ENCODE measurements around the gene PDE4C.
A peak's percentile ranks its signal among the peaks of the same experiment; 100 is the strongest.
"Not testable (repeated sequence)": the region's sequence is repeated elsewhere in the genome, so short reads cannot be mapped to it uniquely, and the experiment has no call there.

The PDE4C gene

DNA sequence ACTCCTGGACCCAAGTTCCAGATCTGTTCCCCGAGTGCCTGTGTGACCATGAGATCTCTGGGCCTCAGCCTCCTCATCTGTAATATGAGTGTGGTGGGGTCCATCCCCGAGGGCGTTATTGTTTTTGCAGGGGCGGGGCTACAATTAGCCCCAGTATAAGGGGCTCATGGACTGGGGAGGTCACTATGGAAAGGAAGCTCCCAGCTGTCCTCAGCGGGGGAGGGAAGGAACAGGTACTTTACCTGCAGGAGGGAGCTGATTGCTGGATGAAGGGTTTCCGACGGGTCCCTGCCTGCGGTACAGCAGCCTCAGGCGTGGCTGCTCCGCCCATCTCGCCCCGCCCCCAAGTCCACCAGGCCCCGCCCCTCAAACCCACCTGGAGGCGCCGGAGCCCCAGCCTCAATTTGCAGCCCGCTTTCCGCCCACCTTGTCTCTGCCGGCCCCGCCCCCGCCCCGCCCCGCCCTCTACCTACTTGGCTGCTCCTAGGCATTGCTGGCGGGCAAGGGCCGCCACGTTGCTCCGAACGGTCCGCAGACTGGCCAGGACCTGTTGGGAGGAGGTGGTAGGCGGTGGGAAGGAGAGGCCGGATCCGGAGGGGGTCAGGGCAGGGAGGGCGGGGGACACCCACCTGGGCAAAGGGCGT, 5.5 kb downstream of the PDE4C start:
- no peak for DNase-seq

DNA sequence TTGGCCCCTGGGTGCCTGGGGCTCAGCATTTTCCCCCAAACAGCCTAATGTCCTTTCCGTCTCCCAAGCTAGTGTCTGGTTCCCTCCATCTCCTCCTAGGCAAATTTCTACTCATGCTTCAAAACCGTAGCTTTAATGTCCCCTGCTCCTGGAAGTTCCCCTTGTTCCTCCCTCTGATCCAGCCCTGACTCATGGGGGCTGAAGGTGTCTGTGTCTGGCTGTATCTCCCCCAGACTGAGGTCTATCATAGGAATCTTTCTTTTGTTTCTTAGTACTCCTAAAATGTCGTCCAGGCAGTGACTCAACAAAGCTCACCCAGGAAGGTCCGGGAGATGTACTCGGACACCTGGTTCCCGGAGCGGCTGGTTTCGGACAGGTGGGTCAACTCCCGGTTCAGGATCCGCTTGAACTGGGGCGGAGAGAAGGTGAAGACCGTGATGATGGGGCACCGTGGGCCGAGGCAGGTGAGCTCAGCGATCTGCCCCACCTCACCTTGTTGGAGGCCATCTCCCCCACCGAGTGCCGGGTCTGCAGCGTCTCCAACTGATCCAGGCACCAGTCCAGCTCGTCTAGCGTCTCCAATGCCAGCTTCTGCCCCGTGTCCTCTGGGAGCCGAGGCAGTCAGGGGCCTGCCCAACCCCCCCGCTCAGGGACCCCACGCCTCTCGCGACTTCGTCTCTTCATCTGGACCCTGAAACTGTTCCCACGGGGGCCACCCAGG, 6.2 kb downstream of the PDE4C start:
- no peak for DNase-seq

DNA sequence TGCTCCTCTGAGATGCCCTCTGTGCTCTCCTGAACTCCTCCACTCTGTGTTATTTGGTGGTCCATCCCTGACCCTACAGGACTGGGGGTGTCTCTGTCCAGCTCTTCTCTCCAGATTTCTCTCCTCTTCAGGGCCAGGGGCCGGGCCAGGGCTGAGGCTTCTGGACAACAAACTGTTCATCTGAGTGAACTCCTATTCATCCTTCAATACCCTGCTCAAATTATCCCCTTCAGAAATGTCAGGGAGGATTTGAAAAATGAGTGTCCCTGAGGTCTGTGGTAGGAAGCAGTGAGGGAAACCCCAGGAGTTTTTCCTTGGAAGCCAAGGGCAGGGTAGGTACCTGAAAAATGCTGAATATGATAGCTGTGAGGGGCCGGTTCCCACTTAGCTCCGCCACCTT, 7.6 kb downstream of the PDE4C start:
- DNase-seq, result no peak

DNA sequence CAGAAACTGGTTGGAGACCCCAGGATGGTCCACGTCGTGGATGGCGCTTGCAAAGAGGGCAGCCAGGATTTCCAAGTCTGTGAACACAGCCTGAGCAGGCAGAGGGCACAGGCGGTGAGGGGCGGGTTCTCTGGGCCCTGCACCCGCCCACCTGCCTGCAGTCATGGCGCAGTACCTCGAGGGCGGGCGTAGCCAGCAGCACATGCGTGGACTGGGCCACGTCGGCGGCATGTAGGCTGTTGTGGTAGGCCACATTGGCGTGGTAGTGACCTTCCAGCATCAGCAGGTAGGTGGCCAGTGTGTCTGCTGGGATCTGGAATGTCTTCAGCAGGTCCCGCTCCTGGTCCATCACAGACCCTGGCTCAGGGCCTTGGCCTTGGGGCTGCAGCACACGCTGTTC, 8.1 kb downstream of the PDE4C start:
- DNase-seq, result no peak

DNA sequence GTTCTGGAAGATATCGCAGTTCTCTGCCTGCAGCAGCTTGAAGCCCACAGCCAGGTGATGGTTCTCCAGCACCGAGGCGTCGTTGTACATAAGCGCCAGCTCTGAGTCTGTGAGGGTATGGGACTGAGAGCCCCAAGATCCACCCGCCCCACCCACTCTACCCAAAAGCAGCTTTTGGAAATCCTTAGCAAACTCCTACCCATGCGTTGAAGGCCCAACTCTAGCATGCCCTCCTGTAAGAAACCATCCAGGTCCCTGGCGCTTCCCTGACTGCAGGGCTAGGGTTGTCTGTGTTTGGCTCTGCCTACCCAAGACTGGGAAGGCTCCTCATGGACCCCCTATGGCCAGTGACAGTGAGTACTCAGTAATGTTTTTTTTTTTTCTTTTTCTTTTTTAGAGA, 9.4 kb downstream of the PDE4C start:
- DNase-seq, result no peak

DNA sequence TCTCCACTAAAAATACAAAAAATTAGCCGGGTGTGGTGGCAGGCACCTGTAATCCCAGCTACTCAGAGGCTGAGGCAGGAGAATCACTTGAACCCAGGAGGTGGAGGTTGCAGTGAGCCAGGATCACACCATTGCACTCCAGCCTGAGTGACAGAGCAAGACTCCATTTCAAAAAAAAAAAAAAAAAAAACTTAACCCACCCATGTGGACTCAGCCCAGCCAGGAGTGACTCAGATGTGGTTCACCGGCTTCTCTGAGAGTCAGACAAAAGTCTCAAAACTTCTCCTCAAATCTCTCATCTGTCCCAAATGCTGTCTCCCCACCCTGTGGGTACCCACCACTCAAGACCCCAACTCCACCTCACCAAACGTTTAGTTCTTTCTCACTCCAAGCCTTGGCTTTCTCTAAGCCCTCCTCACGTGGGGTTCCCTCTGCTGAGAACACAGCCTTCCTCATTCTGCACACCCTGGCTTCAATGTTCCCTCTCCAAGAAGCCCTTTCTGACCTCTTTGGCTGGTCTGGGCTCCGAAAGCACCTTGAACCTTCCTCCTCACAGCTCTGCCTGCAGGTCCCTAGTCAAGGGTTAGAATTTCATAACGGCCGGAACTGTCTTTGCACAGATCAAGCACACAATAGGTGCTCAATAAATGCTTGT, 11.3 kb downstream of the PDE4C start:
- no peak for DNase-seq

DNA sequence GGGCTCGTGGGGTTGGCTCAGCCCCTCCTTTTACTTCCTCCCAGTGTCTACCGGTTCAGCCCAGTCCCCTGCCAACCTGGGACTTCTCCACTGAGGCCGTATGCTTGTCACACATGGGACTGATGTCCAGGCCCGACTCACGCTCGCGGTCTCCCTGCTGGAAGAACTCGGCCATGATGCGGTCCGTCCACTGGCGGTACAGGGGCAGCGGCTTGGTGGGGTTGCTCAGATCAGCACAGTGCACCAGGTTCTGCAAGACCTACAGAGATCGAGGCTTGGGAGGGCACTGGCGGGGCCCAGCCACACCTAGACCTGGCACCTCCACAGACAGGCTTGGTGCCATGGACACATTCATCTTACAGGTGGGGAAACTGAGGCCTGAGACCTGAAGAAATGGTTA, 14.6 kb downstream of the PDE4C start:
- DNase-seq, result no peak

DNA sequence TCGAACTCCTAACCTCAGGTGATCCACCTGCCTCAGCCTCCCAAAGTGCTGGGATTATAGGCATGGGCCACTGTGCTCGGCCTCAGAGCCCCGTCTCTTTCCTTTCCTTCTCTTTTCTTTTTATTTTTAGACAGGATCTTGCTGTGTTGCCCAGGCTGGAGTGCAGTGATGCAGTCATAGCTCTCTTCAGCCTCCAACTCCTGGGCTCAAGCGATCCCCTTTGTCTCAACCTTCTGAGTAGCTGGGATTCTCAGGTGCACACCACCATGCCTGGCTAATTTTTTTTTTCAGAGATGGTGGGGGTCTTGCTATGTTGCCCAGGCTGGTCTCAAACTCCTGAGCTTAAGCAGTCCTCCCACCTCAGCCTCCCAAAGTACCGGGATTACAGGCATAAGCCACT, 16.3 kb downstream of the PDE4C start:
- not testable (repeated sequence) for DNase-seq

DNA sequence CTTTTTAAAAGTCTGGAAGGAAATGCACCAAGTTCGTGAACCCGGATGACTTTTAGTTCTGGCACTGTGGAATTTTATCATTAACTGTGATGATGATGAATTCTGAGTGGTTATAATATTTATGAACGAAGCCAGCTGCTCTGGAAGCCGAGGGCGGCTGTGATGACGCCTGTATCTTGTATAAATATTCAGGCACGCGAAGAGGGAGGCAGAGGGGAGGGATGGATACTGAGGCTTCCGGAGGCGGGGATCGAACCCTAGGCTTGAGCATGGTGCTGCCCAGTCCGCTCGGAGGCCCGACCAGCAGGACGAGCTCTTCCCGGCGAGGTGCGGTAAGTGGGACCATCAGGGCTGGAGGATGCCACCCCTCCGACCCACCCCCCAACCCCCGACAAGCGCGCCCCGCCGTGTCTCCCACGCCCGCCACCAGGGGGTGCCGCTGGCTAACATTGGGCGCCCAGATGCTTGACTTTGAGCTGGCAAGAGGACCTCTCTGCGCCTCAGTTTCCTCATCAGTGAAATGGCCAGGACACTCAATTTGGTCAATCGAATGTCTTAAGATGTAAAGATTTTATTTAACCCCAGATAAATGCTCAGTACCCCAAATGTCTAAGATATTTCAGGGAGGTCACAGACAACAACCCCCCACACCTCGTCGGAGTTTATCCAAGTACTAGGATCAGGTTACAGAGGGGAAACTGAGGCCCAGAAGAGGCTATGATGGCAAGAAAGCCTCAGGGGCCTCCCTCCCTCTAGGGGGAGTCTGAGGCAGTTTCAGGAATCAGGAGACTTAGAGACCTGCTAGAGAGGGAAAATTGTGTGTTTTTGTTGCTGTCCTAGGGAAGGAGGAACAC, 17.9 kb downstream of the PDE4C start:
- DNase-seq, result peak; percentile 57

DNA sequence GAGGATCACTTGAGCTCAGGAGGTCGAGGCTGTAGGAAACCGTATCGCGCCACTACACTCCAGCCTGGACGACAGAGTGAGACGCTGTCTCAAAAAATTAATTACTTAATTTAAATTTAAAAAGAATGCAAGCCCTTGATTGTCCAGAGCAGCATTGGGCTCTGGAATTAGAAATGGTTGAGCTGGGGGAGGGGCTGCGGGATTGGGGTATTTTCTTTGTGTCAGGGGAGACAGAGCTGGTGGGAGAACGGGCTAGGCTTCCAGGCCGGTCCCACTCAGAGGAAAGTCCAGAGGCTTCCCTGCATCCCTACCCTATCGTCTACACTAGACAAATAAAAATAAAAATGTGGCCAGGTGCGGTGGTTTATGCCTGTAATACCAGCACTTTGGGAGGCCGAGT, 20.2 kb downstream of the PDE4C start:
- DNase-seq, result no peak

DNA sequence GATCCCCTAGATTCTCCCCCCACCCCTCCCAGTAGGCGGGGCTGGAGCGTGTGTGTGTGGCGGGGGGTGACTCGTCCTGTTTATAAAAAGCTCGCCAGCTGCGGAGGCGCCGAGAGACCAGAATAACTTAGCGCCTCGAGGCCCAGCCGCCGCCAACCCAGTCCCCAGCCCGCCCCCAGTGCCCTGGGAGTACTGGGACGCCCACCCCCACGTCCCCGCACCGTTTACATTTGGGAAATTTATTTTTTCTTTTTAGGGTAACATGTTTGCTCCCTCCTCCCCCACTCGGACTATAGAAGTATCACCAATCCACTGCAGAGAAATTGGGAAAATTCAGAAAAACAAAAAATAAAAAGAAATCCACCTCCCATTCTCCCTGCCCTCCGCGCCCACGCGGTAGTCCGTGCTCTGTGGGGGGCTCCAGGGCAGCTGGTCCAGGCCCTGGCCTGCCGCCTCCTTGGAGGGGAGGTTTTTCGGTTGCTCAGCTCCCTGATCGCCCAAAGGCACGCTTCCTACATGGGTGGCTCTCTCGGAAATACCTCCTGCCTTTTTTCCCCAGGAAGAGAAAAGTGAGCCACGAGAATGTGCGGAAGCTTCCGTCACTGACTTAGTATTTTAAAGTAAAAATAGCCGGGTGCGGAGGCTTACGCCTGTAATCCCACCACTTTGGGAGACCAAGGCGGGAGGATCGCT, 20.9 kb downstream of the PDE4C start:
- DNase-seq, result peak; percentile 76

DNA sequence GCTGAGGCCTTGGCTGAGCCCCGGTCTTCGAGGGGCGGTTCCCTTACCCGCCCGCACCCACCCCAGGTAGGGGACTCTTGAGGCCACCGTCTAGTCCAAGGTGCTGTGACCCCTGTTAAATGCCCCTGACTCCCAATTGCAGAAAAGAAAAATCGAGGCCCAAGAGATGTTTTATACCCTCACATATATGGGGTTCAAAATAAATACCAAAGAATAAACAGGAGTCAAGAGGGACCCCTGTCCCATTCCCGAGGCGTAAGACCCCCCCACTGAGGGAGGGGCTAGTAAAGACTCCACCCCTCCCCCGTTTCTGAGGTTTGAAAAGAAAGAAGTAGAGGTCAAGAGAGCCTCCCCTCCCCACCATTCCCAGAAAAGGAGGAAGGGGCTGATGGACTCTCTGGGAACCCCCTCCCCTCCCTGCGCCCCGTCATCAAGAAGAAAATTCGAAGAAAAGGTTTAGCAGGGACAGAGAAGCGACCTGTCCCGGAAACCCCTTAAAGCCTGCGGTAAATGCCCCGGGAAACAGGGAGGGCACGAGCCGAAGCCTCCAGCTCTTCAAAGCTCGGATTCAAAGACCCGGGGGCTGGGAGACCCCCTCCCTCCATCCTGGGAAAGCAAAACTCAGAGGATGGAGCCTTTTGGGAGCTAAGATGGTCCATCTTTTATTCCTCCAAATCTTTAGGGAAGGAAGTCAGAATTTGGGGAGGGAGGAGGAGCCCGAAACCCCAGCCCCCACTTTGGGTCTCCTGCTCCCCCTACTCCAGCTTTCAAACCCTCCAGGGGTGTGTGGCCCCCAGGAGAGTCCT, 21.6 kb downstream of the PDE4C start:
- peak; percentile 77 for DNase-seq

DNA sequence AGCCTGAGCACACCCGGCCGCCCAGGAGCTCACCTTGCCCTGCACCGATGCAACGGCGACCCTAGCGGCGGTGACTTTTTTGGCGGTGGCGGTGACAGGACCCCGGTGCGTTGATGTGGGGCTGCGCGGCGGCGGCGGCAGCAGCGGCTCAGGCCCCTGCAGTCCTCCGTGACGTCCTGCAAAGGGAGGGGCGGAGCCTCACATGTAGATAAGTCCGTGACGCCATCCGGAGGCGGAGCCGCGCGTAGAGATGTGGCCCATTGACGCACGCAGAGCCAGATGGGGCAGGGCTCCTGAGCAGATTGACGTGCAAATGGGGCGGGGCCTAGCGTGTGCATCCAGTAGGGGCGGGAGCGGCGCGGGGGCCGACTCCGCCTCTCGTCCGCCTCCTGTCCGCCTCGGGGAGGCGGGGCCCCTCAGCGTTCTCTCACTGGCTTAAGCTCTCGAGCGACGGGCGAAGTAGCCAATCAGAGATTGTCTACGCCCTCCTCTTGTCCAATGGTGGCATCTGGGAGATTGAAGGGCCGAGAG, 22.3 kb downstream of the PDE4C start, which contains the start of gene RAB3A:
Gene RAB3A, minus strand, starts transcription at position 180 of the 531 bp plus-strand sequence. CDS start 1,302 bp downstream, outside the sequence.
- DNase-seq, result peak; percentile 100

DNA sequence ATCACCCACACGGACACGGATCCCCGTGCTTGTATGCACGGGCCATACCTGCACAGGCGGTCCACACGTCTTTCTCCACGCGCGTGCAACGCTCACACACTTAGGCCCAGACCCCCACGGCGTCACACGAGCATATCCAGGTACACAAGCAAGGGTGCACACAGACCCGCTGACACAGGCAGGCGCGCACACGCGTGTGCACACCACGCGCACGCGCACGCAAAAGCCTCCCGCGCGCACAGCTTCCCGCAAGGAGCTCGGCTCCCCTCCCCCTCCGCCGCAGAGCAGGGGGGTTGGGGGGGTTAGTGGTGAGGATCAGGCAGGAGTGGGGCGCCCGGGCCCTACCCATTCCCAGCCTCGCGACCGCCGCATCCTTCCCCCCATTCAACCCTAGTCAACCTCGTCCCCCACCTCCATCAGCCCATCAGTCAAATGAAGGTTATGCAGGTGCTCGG, 22.8 kb downstream of the PDE4C start:
- peak; percentile 29 for DNase-seq

DNA sequence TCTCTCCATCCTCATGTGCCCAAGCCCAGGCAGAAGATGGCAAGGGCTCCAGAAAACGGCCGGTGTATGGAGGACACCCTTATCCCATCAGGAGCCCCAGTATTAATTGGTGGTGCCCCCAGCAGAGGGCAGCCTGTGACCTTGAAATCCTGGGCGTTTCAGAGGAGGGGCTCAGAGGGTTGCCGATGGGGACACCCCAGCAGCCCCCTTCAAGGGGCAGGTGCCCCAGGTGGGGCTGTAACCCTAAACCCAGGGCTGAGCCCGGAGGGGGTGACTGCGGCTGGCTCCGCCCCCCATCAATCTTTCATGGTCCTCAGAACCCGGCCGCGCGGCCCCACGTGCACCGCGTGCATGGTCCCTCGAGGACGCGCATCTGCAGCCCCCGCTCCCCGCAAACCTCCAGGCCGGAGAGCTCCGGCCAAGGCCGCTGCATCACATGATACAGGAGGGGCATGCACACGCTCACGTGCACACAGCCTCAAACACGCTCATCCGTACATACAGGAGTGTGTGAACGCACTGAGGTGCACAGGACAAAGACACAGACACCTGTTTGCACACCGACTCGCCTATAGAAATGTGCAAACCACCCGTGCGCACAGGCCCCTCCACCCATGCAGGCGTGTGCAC, 23.3 kb downstream of the PDE4C start:
- DNase-seq, result peak; percentile 41

DNA sequence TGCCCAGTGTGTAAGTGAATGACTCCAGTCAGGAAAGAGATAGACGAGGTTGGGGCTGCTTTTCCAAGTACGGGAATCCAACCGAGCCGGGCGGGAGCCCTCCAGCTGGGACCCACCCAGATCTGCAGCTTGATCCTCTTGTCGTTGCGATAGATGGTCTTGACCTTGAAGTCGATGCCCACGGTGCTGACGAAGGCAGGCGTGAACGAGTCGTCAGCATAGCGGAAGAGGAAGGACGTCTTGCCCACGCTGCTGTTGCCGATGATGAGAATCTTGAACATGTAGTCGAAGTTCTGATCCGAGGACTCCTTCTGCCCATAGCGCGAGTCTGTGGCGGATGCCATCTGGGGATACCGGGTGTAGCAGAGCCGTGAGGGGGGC, 23.9 kb downstream of the PDE4C start:
- DNase-seq, result no peak

DNA sequence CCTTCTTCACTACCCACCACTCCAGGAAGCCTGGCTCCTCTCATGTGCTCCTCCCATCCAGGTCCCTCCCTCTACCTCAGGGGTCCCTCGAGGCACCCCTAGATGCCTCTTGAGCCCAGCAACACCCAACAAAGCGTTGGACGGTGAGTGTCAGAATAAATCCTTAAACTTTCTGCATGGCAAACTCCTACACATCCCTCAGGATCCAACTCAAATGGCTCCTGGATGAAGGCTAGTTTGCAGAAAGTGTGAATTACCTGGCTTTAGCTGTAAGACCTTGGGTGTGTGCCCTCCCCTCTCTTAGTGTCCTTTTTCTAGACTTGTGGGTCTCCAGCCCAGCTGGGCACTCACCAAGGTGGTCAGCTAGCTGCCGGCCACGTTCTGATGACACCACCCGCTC, 27.9 kb downstream of the PDE4C start:
- DNase-seq, result no peak

DNA sequence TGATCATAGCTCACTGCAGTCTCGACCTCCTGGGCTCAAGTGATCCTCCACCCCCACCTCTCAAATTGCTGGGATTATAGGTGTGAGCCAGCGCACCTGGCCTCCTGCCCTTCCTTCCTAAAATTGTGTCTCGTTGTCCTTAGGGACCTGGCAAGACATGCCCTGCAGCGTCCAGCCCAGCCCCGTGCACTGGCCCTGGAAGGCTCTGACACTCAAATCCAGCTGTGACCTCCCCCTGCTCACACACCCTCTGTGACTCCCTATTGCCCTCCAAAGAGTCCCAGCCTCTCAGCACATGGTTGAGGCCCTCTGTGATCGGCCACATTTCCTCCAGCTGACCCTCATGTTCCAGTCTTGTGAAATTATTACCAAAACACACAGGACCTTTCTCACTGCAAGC, 28.3 kb downstream of the PDE4C start:
- DNase-seq, result no peak

DNA sequence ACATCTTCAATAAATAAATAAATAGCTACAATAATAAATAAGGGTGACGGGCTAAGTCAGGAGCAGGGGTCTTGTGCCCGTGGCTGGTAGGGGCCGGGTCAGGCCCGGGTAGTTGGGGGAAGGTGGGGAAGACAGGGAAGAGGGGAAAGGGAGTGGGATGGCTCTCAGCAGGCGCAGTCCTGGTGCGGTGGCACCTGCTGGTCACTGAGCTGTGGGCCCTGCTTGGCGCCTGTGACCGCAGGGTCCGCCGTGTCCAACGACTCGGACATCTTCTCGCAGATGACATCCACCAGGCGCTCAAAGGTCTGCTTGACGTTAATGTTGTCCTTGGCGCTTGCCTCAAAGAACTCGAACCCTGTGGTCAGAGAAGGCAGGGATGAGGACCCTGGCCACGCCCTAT, 28.9 kb downstream of the PDE4C start:
- no peak for DNase-seq

DNA sequence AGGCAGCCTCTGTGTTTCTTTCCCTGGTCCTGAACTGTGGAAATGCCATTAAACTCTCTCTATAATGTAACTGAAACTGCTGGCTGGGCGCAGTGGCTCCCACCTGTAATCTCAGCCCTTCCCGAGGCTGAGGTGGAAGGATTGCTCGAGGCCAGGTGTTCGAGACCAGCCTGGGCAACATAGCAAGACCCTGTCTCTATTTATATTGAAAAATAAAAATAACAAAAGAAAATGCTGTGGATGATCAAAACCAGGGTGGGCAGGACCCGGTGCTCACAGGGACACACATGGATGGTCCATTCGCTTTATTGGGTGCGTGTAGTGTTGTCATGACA, 29.8 kb downstream of the PDE4C start:
- no peak for DNase-seq

All from hematopoietic multipotent progenitor cell treated with erythropoietin and hydrocortisone succinate and interleukin-3 and kit ligand, for 6 days (in vitro differentiated cells).